ENCODE measurements around the gene ZNF214. TPM values are rescaled to one million over a fixed set of nuclear protein-coding genes. Genes with fewer than 3 reads are reported as not detected.
"Not testable (repeated sequence)": the region's sequence is repeated elsewhere in the genome, so short reads cannot be mapped to it uniquely, and the experiment has no call there.

The ZNF214 gene
- total and polyA plus RNA-seq, 2 donors from 2014 or later = 3.2 to 5.9 TPM

DNA sequence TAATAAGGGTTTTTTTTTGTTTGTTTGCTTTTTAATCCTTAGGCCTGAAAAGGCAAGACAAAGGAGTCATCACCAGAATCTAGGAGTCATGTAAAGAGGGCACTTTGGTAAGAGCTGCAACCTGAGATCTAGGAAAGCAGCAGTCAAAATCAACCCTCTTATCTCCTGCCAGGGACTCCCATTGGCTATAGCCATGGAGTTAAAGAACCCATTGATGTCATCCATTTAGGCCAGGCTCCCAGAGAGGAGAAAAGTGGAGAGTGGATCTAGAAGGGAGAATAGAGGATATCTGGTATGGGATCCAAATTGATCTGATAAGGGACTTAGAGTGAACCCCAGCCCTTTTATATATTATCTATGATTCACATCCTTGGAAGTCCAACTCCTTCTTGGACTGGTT, 58.0 kb downstream of the ZNF214 start:
- intact Hi-C loops (cut with DNase I) = no loop called here
- FAIRE-seq (no peak), DNase-seq (no peak)
- TF ChIP-seq, protein P1, sequence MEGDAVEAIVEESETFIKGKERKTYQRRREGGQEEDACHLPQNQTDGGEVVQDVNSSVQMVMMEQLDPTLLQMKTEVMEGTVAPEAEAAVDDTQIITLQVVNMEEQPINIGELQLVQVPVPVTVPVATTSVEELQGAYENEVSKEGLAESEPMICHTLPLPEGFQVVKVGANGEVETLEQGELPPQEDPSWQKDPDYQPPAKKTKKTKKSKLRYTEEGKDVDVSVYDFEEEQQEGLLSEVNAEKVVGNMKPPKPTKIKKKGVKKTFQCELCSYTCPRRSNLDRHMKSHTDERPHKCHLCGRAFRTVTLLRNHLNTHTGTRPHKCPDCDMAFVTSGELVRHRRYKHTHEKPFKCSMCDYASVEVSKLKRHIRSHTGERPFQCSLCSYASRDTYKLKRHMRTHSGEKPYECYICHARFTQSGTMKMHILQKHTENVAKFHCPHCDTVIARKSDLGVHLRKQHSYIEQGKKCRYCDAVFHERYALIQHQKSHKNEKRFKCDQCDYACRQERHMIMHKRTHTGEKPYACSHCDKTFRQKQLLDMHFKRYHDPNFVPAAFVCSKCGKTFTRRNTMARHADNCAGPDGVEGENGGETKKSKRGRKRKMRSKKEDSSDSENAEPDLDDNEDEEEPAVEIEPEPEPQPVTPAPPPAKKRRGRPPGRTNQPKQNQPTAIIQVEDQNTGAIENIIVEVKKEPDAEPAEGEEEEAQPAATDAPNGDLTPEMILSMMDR (IDR thresholded peaks at IDR 0.05; ENCODE audit: borderline replicate concordance, extremely low read depth, insufficient read depth) = no peak
- Histone ChIP-seq H3K27me3 (ENCODE audit: control insufficient read depth, insufficient read depth, low read length) (no peaks in the 10 kb centered on the region), H3K36me3 (ENCODE audit: control insufficient read depth in 2 of 3, insufficient read depth in 3 of 3, low read length in 3 of 3) (no peaks in the 10 kb centered on the region), H3K27ac (ENCODE audit: low read depth in 2 of 2, low read length in 2 of 2) (no peak overlapping the region), H3K4me1 (ENCODE audit: control insufficient read depth in 2 of 3, insufficient read depth in 2 of 3, low read depth in 1 of 3, low read length in 3 of 3) (no peaks in the 10 kb centered on the region), H3K9ac (ENCODE audit: low read length in 3 of 3) (no peak overlapping the region), H3K9me3 (ENCODE audit: control insufficient read depth in 2 of 3, insufficient read depth in 1 of 3, low read length in 3 of 3) (no peaks in the 10 kb centered on the region), H3K4me3 (ENCODE audit: low read length in 3 of 3) (no peak overlapping the region)

DNA sequence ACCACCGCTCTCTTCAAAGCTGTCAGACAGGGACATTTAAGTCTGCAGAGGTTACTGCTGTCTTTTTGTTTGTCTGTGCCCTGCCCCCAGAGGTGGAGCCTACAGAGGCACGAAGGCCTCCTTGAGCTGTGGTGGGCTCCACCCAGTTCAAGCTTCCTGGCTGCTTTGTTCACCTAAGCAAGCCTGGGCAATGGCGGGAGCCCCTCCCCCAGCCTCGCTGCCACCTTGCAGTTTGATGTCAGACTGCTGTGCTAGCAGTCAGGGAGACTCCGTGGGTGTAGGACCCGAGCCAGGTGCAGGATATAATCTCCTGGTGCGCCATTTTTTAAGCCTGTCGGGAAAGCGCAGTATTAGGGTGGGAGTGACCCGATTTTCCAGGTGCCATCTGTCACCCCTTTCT, 65.9 kb downstream of the ZNF214 start:
- FAIRE-seq; DNase-seq; H3K4me1 ChIP-seq (ENCODE audit: control insufficient read depth in 2 of 3, insufficient read depth in 2 of 3, low read depth in 1 of 3, low read length in 3 of 3); intact Hi-C loops (cut with DNase I); H3K27me3 ChIP-seq (ENCODE audit: control insufficient read depth, insufficient read depth, low read length); H3K9me3 ChIP-seq (ENCODE audit: control insufficient read depth in 2 of 3, insufficient read depth in 1 of 3, low read length in 3 of 3); H3K27ac ChIP-seq (ENCODE audit: low read depth in 2 of 2, low read length in 2 of 2); H3K9ac ChIP-seq (ENCODE audit: low read length in 3 of 3); H3K4me3 ChIP-seq (ENCODE audit: low read length in 3 of 3); H3K36me3 ChIP-seq (ENCODE audit: control insufficient read depth in 2 of 3, insufficient read depth in 3 of 3, low read length in 3 of 3): not testable (repeated sequence)

Other genes starting within 250 kb of the ZNF214 start
- 0.19 TPM for gene OR2AG2, start 248.4 kb downstream of the ZNF214 start, total RNA-seq
- not detected for gene OR2AG2, start 248.4 kb downstream of the ZNF214 start, polyA plus RNA-seq (ENCODE audit: insufficient read depth, low read depth, low replicate concordance)
- gene OR2AG1, start 237.3 kb downstream of the ZNF214 start, total RNA-seq = not detected
- gene OR2AG1, start 237.3 kb downstream of the ZNF214 start, polyA plus RNA-seq (ENCODE audit: insufficient read depth, low read depth, low replicate concordance) = not detected
- gene OR6A2, start 220.7 kb downstream of the ZNF214 start, total RNA-seq = 0.25 TPM
- gene OR6A2, start 220.7 kb downstream of the ZNF214 start, polyA plus RNA-seq (ENCODE audit: insufficient read depth, low read depth, low replicate concordance) = not detected
- gene OR10A5, start 174.7 kb downstream of the ZNF214 start, total RNA-seq = not detected
- gene OR10A5, start 174.7 kb downstream of the ZNF214 start, polyA plus RNA-seq (ENCODE audit: insufficient read depth, low read depth, low replicate concordance) = not detected
- not detected for gene OR10A2, start 157.3 kb downstream of the ZNF214 start, total RNA-seq
- gene OR10A2, start 157.3 kb downstream of the ZNF214 start, polyA plus RNA-seq (ENCODE audit: insufficient read depth, low read depth, low replicate concordance) = not detected
- gene OR10A4, start 143.7 kb downstream of the ZNF214 start, total RNA-seq = not detected
- not detected for gene OR10A4, start 143.7 kb downstream of the ZNF214 start, polyA plus RNA-seq (ENCODE audit: insufficient read depth, low read depth, low replicate concordance)
- gene OR2D2, start 127.8 kb downstream of the ZNF214 start, total RNA-seq = 0.60 TPM
- not detected for gene OR2D2, start 127.8 kb downstream of the ZNF214 start, polyA plus RNA-seq (ENCODE audit: insufficient read depth, low read depth, low replicate concordance)
- not detected for gene OR2D3, start 99.3 kb downstream of the ZNF214 start, total RNA-seq
- not detected for gene OR2D3, start 99.3 kb downstream of the ZNF214 start, polyA plus RNA-seq (ENCODE audit: insufficient read depth, low read depth, low replicate concordance)
- 6.4 TPM for gene ZNF215, start 93.9 kb downstream of the ZNF214 start, total RNA-seq
- gene ZNF215, start 93.9 kb downstream of the ZNF214 start, polyA plus RNA-seq (ENCODE audit: insufficient read depth, low read depth, low replicate concordance) = 0.56 TPM
- gene NLRP14, start 133 bp upstream of the ZNF214 start, total RNA-seq = 0.47 TPM
- 0.28 TPM for gene NLRP14, start 133 bp upstream of the ZNF214 start, polyA plus RNA-seq (ENCODE audit: insufficient read depth, low read depth, low replicate concordance)
- 0.13 TPM for gene RBMXL2, start 68.7 kb upstream of the ZNF214 start, total RNA-seq
- gene RBMXL2, start 68.7 kb upstream of the ZNF214 start, polyA plus RNA-seq (ENCODE audit: insufficient read depth, low read depth, low replicate concordance) = not detected
- gene SYT9, start 231.6 kb upstream of the ZNF214 start, total RNA-seq = 1.5 TPM
- gene SYT9, start 231.6 kb upstream of the ZNF214 start, polyA plus RNA-seq (ENCODE audit: insufficient read depth, low read depth, low replicate concordance) = 2.7 TPM